Measurements from ENCODE around the gene ESYT2.

Gene ESYT2

GRCh38 chr7:158825628-158826289 lies 3.5 kb downstream of the ESYT2 start:
- no peak for DNase-seq (ENCODE audit: low spot score)

GRCh38 chr7:158824028-158824427 lies 5.3 kb downstream of the ESYT2 start:
- DNase-seq (ENCODE audit: low spot score) = no peak

GRCh38 chr7:158821171-158822031 lies 7.9 kb downstream of the ESYT2 start:
- DNase-seq (ENCODE audit: low spot score) = peak; percentile 82

- no peak for DNase-seq (ENCODE audit: low spot score)
Observed at GRCh38 chr7:158820656-158821055, 8.7 kb downstream of the ESYT2 start.

- no peak for DNase-seq (ENCODE audit: low spot score)
Observed at GRCh38 chr7:158819571-158820203, 9.6 kb downstream of the ESYT2 start.

DNA sequence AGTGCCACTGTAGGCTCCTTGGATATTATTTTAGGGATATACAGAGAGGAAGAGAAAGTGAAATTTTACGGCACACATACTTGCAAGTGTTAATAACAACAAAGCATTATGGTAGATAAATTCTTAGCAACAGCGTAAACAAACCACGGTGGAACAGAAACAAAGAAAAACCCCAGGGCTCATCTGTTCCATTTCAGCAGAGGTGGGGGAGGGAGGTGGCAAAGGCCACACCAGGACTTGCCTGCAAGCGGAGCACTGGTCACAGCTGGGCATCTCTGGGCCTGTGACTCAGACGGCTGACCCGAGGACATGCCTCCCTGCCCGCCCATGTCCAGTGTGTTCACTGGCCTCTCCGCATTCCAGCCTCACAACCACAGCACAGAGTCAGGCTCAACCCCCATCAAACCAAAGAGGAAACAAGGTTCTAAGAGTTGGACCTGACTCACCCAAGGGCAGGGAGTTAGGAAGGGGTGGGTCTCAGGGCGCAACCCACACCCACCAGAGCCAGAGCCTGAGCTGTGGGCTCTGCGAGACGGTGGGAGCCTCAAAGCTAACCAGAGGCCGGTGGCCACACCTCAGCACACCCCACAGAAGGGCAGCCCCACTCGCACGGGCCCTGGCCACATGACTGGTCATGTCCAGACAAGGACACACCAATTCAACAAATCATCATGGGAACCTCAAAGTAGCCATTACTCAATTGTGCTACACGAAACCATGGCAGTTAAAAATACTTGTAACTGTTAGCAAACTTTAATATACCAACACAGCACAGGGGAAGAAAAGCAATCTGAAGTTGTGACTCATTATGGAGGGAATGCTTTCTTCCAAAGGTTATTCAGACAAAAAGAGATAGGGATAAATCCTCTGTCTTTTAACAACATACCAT lies 10.7 kb downstream of the ESYT2 start:
- DNase-seq (ENCODE audit: low spot score) = peak; percentile 97

GRCh38 chr7:158816995-158817394 lies 12.3 kb downstream of the ESYT2 start:
- no peak for DNase-seq (ENCODE audit: low spot score)

GRCh38 chr7:158816271-158816670 lies 13.0 kb downstream of the ESYT2 start:
- DNase-seq (ENCODE audit: low spot score) = no peak

- DNase-seq (ENCODE audit: low spot score) = no peak
Observed at GRCh38 chr7:158815800-158816128, 13.5 kb downstream of the ESYT2 start.

DNA sequence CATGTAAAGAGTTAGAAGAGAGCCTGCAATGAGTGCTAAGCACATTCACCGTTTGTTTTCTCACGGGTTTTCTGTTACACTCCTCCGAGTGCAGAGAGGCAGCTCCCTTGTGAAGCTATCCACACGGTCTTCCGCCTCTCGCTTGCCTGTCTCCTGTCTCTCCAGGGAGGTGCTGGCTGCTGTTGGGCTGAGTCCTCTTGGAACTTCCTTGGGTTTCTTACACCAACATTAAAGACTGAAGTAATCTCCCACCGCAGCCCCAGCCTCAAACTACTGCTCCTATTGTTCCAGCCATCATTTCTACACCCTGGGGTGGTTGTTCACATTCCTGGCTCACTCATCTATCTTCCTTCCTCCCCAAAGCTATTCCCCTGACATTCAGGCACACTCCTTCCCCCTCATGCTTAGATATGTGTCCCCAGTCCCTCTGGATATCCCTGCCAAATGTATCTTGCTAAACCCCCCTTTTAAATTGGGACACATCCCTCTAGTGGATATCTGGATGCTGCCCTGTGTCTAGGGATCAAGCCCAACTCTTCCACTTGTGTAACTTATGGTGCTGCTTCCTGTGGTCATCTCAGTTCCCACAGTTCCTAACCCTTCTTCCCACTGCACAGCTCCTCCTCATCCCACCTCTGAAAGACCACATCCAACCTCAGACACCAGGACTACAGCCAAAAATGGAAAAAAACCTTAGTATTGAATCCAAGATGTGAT lies 14.1 kb downstream of the ESYT2 start:
- DNase-seq (ENCODE audit: low spot score) = no peak

- DNase-seq (ENCODE audit: low spot score) = no peak
Observed at GRCh38 chr7:158814637-158815036, 14.7 kb downstream of the ESYT2 start.

DNA sequence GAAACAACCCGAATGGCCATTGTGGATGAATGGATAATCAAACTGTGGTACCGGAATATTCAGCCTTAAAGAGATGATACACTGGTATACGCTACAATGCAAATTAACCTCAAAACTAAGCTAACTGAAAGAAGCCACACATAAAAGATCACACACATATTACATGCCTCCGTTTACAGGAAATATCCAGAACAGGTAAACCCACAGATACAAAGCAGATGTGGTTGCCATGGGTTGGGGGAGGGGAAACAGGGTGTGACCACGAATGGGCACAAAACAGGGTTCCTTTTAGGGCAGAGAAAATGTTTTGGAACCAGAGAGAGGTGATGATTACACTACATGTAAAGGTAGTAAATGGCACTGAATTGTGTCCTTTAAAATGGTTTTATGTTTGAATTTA lies 16.6 kb downstream of the ESYT2 start:
- no peak for DNase-seq (ENCODE audit: low spot score)

- no peak for DNase-seq (ENCODE audit: low spot score)
Observed at GRCh38 chr7:158811894-158812293, 17.4 kb downstream of the ESYT2 start.

DNA sequence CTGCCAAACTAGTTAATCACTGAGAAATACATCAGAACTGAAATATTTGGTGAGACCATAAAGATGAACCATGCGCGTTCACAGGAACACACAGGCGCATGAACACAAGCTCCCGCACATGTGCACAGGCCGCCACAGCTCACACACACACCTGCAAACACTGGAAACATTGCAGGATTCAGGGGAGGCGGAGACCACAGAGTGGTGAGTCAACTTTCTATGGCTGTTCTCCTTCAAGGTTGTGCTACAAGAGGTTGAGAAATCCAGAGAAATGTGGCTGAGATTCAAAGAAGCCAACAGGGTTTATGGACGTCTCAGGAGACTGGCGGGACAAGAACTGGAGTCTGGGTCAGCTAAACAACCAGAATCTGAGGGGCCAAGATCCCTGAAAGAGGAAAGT lies 17.8 kb downstream of the ESYT2 start:
- DNase-seq (ENCODE audit: low spot score) = no peak

DNA sequence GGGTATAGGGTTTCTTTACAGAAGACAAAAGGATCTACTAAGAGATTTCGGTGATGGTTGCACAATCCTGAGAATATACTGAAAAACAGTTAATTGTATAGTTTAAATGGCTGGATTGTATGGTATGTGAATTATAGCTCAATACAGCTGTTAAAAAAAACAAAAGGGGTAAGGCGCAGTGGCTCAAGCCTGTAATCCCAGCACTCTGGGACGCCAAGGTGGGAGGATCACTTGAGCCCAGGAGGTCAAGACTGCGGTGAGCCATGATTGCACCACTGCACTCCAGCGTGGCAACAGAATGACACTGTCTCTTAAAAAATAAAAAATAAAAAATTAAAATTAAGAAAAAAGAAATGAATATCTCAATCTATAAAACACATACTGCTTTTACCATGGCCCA lies 18.5 kb downstream of the ESYT2 start:
- DNase-seq (ENCODE audit: low spot score) = no peak

DNA sequence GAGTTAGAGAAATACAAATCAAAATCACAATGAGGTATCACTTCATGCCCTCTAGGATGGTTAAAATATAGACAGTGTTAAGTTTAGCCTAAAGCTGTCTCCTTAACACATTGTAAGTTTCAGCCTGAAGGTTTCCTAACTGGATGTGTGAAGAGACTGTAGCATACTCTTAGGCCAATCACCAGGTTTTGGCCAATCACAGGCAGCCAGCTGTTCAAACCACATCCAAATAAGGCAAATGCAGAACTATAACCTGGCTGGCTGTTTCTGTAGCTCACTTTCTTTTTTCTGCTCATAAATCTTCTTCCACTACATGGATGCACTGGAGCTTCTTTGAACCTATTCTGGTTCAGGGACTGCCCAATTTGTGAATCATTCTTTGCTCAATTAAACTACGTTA lies 19.7 kb downstream of the ESYT2 start:
- no peak for DNase-seq (ENCODE audit: low spot score)

DNA sequence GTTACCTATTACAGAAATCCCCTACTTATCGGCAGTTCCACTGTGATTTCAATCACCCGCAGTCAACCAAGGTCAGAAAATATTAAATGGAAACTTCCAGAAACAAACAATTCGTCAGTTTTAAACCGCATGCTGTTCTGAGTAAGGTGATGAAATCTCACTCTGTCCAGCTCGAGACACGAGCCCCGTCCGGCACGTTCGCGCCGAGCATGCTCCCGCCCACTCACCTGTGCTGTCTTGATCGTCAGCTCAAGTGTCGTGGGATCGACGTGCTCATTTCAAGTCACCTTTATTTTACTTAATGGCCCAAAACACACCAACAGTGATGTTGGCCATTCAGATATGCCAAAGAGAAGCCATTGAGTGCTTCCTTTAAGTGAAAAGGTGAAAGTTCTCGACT lies 21.2 kb downstream of the ESYT2 start:
- no peak for DNase-seq (ENCODE audit: low spot score)

- no peak for DNase-seq (ENCODE audit: low spot score)
Observed at GRCh38 chr7:158805937-158806336, 23.4 kb downstream of the ESYT2 start.

- DNase-seq (ENCODE audit: low spot score) = no peak
Observed at GRCh38 chr7:158805414-158805813, 23.9 kb downstream of the ESYT2 start.

- no peak for DNase-seq (ENCODE audit: low spot score)
Observed at GRCh38 chr7:158804335-158804734, 25.0 kb downstream of the ESYT2 start.

GRCh38 chr7:158803367-158803969 lies 25.8 kb downstream of the ESYT2 start:
- DNase-seq (ENCODE audit: low spot score) = no peak

All from kidney capillary endothelial cell (primary cell).